Hepatocyte (in vitro differentiated cells): ENCODE measurements around the gene TRIM4.
"Not testable (repeated sequence)": the region's sequence is repeated elsewhere in the genome, so short reads cannot be mapped to it uniquely, and the experiment has no call there.

Experiments
- EZH2 ChIP-seq: fragments of 200-600 bp; sonication (generic); IDR thresholded peaks from 2 replicates; pipeline ENCODE4 v1.6.1; 2016; ENCODE audit warnings: antibody characterized with exemption, mild to moderate bottlenecking, borderline replicate concordance
- EZH2phosphoT487 ChIP-seq: fragments of 200-600 bp; sonication (generic); IDR thresholded peaks from one replicate; pipeline ENCODE4 v1.6.1; 2018; ENCODE audit warnings: antibody characterized with exemption, mild to moderate bottlenecking, low read depth, moderate library complexity; ENCODE audit not compliant: unreplicated experiment, severe bottlenecking
- TF ChIP-seq, protein P1 (sequence below): fragments of 200-600 bp; sonication (generic); IDR thresholded peaks from 2 replicates; pipeline ENCODE4 v1.5.1; 2016; ENCODE audit warnings: antibody characterized with exemption, mild to moderate bottlenecking; ENCODE audit not compliant: poor library complexity

DNA sequence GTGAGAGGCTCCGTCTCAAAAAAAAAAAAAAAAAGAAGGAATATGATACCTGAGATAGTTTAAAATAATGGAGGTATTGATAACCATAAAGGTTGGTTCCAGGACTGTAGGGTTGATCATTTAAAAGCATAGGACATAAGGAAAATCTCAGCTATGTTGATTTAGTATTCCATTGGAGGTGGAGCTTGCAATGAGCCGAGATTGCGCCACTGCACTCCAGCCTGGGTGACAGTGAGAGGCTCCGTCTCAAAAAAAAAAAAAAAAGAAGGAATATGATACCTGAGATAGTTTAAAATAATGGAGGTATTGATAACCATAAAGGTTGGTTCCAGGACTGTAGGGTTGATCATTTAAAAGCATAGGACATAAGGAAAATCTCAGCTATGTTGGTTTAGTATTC is 33.3 kb upstream of the TRIM4 start:
- not testable (repeated sequence) for TF ChIP-seq EZH2, EZH2phosphoT487
- TF ChIP-seq, protein P1, sequence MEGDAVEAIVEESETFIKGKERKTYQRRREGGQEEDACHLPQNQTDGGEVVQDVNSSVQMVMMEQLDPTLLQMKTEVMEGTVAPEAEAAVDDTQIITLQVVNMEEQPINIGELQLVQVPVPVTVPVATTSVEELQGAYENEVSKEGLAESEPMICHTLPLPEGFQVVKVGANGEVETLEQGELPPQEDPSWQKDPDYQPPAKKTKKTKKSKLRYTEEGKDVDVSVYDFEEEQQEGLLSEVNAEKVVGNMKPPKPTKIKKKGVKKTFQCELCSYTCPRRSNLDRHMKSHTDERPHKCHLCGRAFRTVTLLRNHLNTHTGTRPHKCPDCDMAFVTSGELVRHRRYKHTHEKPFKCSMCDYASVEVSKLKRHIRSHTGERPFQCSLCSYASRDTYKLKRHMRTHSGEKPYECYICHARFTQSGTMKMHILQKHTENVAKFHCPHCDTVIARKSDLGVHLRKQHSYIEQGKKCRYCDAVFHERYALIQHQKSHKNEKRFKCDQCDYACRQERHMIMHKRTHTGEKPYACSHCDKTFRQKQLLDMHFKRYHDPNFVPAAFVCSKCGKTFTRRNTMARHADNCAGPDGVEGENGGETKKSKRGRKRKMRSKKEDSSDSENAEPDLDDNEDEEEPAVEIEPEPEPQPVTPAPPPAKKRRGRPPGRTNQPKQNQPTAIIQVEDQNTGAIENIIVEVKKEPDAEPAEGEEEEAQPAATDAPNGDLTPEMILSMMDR = not testable (repeated sequence)
